ENCODE results near the gene MAMDC2. TPM values are rescaled to one million over a fixed set of nuclear protein-coding genes. Genes with fewer than 3 reads are reported as not detected.

The MAMDC2 gene
- total RNA-seq, 1 donor from 2014 or later = 0.21 TPM

DNA sequence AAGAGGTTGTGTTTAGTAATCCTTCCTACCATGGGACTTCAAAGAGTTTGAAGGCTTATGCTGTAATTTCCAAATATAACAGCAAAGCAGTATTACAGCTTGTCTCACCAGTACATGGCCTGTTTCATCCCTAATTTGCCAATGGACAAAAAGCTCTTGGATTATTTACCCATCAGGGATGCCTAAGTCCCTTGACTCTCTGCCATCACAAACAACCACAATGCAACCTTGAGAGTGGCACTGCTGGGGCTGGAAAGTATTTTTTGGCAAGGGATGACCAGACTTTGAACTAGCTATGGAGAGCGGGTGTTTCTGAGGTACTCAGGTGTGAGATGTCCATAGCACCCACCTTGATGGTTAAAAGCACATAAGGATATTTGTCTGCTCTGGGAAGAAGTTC lies 9.1 kb downstream of the MAMDC2 start:
- Mint-ChIP-seq H3K27me3 (ENCODE audit: low read depth) (peaks cover 26% of the 10 kb centered on the region), H3K36me3 (ENCODE audit: low read depth) (no peaks in the 10 kb centered on the region), H3K27ac (ENCODE audit: unreplicated experiment) (no peak overlapping the region), H3K4me1 (no peaks in the 10 kb centered on the region), H3K9me3 (no peaks in the 10 kb centered on the region), H3K4me3 (no peak overlapping the region)
- DNase-seq (ENCODE audit: low read depth, low spot score) = no peak
- TF ChIP-seq, protein P1, sequence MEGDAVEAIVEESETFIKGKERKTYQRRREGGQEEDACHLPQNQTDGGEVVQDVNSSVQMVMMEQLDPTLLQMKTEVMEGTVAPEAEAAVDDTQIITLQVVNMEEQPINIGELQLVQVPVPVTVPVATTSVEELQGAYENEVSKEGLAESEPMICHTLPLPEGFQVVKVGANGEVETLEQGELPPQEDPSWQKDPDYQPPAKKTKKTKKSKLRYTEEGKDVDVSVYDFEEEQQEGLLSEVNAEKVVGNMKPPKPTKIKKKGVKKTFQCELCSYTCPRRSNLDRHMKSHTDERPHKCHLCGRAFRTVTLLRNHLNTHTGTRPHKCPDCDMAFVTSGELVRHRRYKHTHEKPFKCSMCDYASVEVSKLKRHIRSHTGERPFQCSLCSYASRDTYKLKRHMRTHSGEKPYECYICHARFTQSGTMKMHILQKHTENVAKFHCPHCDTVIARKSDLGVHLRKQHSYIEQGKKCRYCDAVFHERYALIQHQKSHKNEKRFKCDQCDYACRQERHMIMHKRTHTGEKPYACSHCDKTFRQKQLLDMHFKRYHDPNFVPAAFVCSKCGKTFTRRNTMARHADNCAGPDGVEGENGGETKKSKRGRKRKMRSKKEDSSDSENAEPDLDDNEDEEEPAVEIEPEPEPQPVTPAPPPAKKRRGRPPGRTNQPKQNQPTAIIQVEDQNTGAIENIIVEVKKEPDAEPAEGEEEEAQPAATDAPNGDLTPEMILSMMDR (conservative IDR thresholded peaks at IDR 0.05) = no peak

DNA sequence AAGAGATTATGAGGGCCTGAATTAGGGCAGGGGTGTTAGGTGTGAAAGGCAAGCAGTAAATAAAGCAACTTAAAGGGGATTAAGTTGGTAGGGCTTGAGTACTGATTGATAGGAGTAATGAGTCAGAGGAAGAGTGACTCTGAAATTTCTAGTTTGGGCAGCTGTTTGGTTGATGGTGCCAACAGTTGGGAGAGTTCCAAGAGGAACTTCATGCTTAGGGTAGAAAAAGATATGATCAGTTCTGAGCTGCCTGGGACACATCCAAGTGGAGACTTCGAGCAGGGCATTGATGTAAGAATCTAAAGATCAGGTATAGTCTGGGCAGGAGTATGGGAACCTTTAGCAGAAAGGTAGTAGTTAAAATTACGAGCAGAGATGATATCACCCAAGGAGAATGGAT lies 10.2 kb downstream of the MAMDC2 start:
- no peak overlapping the region for H3K27ac Mint-ChIP-seq (ENCODE audit: unreplicated experiment)
- H3K4me1 Mint-ChIP-seq = no peaks in the 10 kb centered on the region
- H3K36me3 Mint-ChIP-seq (ENCODE audit: low read depth) = no peaks in the 10 kb centered on the region
- no peak for DNase-seq (ENCODE audit: low read depth, low spot score)
- no peak overlapping the region for H3K4me3 Mint-ChIP-seq
- peaks cover 22% of the 10 kb centered on the region for H3K27me3 Mint-ChIP-seq (ENCODE audit: low read depth)
- TF ChIP-seq, protein P1 (conservative IDR thresholded peaks at IDR 0.05) = no peak
- H3K9me3 Mint-ChIP-seq = no peaks in the 10 kb centered on the region

DNA sequence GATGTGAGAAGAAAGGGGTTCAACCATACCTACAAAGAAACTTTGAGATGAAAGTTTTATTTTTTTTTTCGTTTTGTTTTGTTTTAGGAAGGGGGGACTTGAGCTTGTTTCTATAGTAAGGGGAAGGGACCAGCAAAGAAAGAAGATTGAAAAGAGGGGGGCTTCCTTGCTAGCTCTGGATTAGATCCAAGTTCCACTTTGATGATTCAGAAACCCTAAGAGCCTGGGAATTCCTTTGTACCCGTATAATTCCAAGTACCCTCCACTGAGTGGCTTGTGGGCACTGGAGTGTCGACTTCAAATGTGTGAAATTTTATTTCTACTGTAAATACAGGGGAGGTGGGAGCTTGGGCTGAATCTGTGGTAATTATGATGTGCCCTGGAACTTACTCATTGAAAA lies 10.9 kb downstream of the MAMDC2 start:
- no peak overlapping the region for H3K27ac Mint-ChIP-seq (ENCODE audit: unreplicated experiment)
- H3K9me3 Mint-ChIP-seq = no peaks in the 10 kb centered on the region
- no peaks in the 10 kb centered on the region for H3K36me3 Mint-ChIP-seq (ENCODE audit: low read depth)
- TF ChIP-seq, protein P1 (conservative IDR thresholded peaks at IDR 0.05) = no peak
- H3K4me1 Mint-ChIP-seq = no peaks in the 10 kb centered on the region
- no peak for DNase-seq (ENCODE audit: low read depth, low spot score)
- peaks cover 26% of the 10 kb centered on the region for H3K27me3 Mint-ChIP-seq (ENCODE audit: low read depth)
- no peak overlapping the region for H3K4me3 Mint-ChIP-seq

DNA sequence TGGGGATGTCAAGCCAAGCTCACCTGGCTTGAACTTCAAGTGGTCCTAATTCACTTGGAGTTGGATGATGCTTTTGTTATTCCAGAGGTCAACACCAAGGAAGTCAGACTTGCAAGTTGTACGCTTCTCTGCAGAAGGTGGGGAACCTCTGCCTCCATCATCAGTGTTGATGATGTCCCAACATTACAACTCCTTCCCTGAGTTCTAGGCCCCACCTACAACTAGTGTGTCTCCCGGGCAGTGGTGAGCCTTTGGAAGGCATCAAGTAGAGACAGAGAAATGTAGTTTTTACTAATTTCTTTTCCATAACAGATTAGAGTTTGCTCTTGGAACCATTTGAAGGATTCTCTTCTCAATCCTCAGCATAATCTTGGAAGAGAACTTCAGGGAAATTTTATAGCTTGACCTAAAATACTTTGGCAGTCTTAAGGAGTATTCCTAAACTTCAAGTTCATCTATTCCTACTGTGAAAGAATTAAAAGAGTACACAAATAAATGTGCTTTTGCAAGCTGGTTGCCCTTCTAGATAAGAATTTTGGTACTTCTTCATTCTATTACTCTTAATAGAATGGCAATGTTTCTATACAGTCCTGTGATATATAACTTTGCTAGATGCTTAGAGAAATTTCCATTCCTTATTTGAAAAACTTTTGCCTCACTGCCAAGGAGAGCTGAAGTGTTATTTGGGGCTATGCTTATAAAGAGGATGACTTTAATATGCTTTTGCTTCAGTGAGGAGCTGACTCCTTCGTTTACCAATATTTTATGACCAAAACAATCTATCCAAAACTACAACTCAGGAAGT lies 12.0 kb downstream of the MAMDC2 start:
- TF ChIP-seq, protein P1 (conservative IDR thresholded peaks at IDR 0.05) = no peak
- DNase-seq (ENCODE audit: low read depth, low spot score) = no peak

DNA sequence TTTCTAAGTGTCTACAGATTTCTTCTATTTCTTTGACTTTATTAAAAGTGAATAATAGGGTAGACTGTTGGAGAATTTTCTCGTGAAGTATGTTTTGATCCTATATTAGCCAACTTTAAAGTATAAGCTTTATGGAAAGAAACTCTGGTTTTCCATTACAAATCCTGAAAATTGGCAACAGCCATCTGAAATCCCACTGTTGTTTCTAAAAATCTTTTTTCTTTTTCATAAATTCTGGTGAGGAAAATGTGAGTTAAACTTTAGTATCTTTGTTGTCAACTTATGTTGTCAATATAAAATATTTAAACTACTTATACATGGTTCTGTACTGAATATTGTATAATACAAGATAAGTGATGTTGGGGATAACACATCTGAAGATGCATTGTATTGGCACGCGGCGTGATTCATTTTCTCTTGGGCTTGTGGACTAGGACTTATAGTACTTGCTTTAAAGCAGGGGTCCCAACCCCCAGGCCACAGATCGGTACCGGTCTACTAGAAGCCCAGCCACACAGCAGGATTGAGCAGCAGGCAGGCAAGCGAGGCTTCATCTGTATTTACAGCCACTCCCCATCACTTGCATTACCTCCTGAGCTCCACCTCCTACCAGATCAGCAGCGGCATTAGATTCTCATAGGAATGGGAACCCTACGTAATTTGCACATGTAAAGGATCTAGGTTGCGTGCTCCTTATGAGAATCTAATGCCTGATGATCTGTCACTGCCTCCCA lies 12.7 kb downstream of the MAMDC2 start:
- Mint-ChIP-seq H3K27ac (ENCODE audit: unreplicated experiment) (no peak overlapping the region), H3K36me3 (ENCODE audit: low read depth) (no peaks in the 10 kb centered on the region), H3K9me3 (no peaks in the 10 kb centered on the region), H3K4me3 (no peak overlapping the region), H3K4me1 (no peaks in the 10 kb centered on the region), H3K27me3 (ENCODE audit: low read depth) (peaks cover 27% of the 10 kb centered on the region)
- TF ChIP-seq, protein P1 (conservative IDR thresholded peaks at IDR 0.05) = no peak
- DNase-seq (ENCODE audit: low read depth, low spot score) = no peak

More for the DNA sequence above, 12.0 kb downstream of the MAMDC2 start:
- no peaks in the 10 kb centered on the region for H3K36me3 Mint-ChIP-seq (ENCODE audit: low read depth)
- no peaks in the 10 kb centered on the region for H3K4me1 Mint-ChIP-seq
- peaks cover 26% of the 10 kb centered on the region for H3K27me3 Mint-ChIP-seq (ENCODE audit: low read depth)
- H3K27ac Mint-ChIP-seq (ENCODE audit: unreplicated experiment) = no peak overlapping the region
- H3K9me3 Mint-ChIP-seq = no peaks in the 10 kb centered on the region
- no peak overlapping the region for H3K4me3 Mint-ChIP-seq

Data from neural crest cell (in vitro differentiated cells).